Measurements from ENCODE around the gene C1orf210. TPM values are rescaled to one million over a fixed set of nuclear protein-coding genes. Genes with fewer than 3 reads are reported as not detected.

Gene C1orf210
- total and polyA plus RNA-seq, 2 of the 13 experiments (the other 11 are each of a cell fraction or from before 2014, with no cell fraction given) = 0.49 to 5.1 TPM

DNA sequence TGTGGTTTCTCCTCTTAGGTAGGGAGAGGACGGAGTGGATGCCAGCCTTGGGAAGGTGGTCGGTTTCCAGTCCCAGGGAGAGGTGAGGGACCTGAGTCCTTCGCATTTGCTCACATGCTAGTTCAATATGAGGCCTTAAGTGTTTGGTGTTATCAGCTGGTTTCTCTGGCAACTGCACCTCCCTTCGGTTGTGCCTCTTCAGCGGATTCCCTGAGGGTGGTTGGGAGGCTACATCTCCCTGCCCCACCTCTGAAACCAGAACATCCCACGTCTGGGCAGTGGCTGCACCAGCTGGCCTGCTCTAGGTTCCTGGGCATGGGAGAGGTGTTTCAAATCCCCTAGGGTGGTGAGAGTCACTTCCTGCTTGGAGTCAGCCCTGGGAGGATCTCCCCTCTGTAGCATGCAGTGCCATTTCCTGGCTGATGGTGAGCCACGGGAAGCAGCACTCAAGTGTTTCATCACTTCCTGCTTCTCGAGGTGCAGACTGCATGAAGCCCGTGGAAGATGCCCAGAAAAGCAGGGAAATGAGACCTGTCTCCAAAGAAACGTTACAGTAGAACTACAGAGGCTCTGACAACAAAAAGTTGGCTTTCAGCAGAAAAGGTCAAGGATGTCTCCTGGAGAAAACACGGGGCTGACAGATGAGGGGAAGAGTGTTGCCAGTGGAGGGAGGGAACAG lies 11.1 kb downstream of the C1orf210 start:
- H3K4me2 ChIP-seq (ENCODE audit: low read depth, low read length) = no peak overlapping the region
- H3K27me3 ChIP-seq (ENCODE audit: control insufficient read depth in 1 of 2, insufficient read depth in 2 of 2, low read length in 2 of 2) = peaks cover 0 to 3% of the 10 kb centered on the region in 2 experiments; a peak in 1 of 5 replicates
- no peaks in the 10 kb centered on the region for H3K9me3 ChIP-seq (ENCODE audit: low read length)
- H3K27ac ChIP-seq (ENCODE audit: extremely low read length, insufficient read depth, low read length) = no peak overlapping the region
- CTCF ChIA-PET (ENCODE audit: low intra/inter-chr PET ratio, low total read pairs) = no interaction called here
- no peak overlapping the region for H2AFZ ChIP-seq (ENCODE audit: low read length)
- WGBS (ENCODE audit: low lambda C conversion rate) = 49% methylated on average over 7 of the region's 11 CpGs
- ATAC-seq (no peak), DNase-seq (ENCODE audit: low spot score) (no peak), FAIRE-seq (no peak)
- no peaks in the 10 kb centered on the region for H3K36me3 ChIP-seq (replicated peaks in 1 of 2; ENCODE audit: control insufficient read depth in 1 of 2, insufficient read depth in 2 of 2, low read length in 2 of 2)
- H3K79me2 ChIP-seq (ENCODE audit: insufficient read depth, low read length) = no peaks in the 10 kb centered on the region
- no peak overlapping the region for H3K4me3 ChIP-seq (replicated peaks in 1 of 3; ENCODE audit: insufficient read depth in 1 of 3, low read depth in 2 of 3, low read length in 3 of 3)
- peaks cover 75% of the 10 kb centered on the region for H3K4me1 ChIP-seq (ENCODE audit: insufficient read depth, low read length)
- H4K20me1 ChIP-seq (ENCODE audit: insufficient read depth, low read length) = no peaks in the 10 kb centered on the region
- no TSS peak for BruUV-seq (replicated peaks)
- POLR2A ChIA-PET = no interaction called here
- H3K9ac ChIP-seq (ENCODE audit: insufficient read depth, low read depth, low read length) = no peak overlapping the region
- intact Hi-C loops (cut with micrococcal nuclease; ENCODE audit: unreplicated experiment) = no loop called here
- in situ Hi-C loops (cut with HindIII; ENCODE audit: extremely low pct_ligation_motif_present, low pct_unique_long_range_greater_than_20kb) = no loop called here
- TF ChIP-seq, protein P1, sequence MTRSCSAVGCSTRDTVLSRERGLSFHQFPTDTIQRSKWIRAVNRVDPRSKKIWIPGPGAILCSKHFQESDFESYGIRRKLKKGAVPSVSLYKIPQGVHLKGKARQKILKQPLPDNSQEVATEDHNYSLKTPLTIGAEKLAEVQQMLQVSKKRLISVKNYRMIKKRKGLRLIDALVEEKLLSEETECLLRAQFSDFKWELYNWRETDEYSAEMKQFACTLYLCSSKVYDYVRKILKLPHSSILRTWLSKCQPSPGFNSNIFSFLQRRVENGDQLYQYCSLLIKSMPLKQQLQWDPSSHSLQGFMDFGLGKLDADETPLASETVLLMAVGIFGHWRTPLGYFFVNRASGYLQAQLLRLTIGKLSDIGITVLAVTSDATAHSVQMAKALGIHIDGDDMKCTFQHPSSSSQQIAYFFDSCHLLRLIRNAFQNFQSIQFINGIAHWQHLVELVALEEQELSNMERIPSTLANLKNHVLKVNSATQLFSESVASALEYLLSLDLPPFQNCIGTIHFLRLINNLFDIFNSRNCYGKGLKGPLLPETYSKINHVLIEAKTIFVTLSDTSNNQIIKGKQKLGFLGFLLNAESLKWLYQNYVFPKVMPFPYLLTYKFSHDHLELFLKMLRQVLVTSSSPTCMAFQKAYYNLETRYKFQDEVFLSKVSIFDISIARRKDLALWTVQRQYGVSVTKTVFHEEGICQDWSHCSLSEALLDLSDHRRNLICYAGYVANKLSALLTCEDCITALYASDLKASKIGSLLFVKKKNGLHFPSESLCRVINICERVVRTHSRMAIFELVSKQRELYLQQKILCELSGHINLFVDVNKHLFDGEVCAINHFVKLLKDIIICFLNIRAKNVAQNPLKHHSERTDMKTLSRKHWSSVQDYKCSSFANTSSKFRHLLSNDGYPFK (CRISPR knock-in tag; IDR thresholded peaks at IDR 0.05; ENCODE audit: borderline replicate concordance) = no peak
- TF ChIP-seq, protein P2, sequence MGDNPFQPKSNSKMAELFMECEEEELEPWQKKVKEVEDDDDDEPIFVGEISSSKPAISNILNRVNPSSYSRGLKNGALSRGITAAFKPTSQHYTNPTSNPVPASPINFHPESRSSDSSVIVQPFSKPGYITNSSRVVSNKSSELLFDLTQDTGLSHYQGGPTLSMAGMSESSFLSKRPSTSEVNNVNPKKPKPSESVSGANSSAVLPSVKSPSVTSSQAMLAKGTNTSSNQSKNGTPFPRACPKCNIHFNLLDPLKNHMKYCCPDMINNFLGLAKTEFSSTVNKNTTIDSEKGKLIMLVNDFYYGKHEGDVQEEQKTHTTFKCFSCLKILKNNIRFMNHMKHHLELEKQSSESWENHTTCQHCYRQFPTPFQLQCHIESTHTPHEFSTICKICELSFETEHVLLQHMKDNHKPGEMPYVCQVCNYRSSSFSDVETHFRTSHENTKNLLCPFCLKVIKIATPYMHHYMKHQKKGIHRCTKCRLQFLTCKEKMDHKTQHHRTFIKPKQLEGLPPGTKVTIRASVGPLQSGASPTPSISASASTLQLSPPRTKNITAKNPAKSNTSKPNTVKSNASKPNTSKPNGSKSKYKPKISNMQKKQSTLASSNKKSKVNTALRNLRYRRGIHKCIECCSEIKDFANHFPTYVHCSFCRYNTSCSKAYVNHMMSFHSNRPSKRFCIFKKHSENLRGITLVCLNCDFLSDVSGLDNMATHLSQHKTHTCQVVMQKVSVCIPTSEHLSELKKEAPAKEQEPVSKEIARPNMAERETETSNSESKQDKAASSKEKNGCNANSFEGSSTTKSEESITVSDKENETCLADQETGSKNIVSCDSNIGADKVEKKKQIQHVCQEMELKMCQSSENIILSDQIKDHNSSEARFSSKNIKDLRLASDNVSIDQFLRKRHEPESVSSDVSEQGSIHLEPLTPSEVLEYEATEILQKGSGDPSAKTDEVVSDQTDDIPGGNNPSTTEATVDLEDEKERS (CRISPR knock-in tag; IDR thresholded peaks at IDR 0.05) = no peak
- TF ChIP-seq GABPA (IDR thresholded peaks at IDR 0.05; ENCODE audit: low read depth, low read length) = peak; percentile 42; the same call in 1 of the 2 replicates
- TF ChIP-seq GABPA (CRISPR knock-in tag; IDR thresholded peaks at IDR 0.05; ENCODE audit: low read depth) = peak; percentile 79
- no peak for TF ChIP-seq ZNF605 (CRISPR knock-in tag; IDR thresholded peaks at IDR 0.05)
- TF ChIP-seq PAWR (CRISPR knock-in tag; IDR thresholded peaks at IDR 0.05; ENCODE audit: borderline replicate concordance) = no peak
- TF ChIP-seq, protein P3, sequence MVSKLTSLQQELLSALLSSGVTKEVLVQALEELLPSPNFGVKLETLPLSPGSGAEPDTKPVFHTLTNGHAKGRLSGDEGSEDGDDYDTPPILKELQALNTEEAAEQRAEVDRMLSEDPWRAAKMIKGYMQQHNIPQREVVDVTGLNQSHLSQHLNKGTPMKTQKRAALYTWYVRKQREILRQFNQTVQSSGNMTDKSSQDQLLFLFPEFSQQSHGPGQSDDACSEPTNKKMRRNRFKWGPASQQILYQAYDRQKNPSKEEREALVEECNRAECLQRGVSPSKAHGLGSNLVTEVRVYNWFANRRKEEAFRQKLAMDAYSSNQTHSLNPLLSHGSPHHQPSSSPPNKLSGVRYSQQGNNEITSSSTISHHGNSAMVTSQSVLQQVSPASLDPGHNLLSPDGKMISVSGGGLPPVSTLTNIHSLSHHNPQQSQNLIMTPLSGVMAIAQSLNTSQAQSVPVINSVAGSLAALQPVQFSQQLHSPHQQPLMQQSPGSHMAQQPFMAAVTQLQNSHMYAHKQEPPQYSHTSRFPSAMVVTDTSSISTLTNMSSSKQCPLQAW (CRISPR knock-in tag; IDR thresholded peaks at IDR 0.05) = no peak
- TF ChIP-seq ZFYVE20 (CRISPR knock-in tag; IDR thresholded peaks at IDR 0.05; ENCODE audit: borderline replicate concordance, low read depth) = no peak
- TF ChIP-seq HNRNPL (IDR thresholded peaks at IDR 0.05; ENCODE audit: low read depth, low read length) = no peak
- TF ChIP-seq ZNF570 (CRISPR knock-in tag; IDR thresholded peaks at IDR 0.05; ENCODE audit: borderline replicate concordance) = no peak
- TF ChIP-seq, protein P4, sequence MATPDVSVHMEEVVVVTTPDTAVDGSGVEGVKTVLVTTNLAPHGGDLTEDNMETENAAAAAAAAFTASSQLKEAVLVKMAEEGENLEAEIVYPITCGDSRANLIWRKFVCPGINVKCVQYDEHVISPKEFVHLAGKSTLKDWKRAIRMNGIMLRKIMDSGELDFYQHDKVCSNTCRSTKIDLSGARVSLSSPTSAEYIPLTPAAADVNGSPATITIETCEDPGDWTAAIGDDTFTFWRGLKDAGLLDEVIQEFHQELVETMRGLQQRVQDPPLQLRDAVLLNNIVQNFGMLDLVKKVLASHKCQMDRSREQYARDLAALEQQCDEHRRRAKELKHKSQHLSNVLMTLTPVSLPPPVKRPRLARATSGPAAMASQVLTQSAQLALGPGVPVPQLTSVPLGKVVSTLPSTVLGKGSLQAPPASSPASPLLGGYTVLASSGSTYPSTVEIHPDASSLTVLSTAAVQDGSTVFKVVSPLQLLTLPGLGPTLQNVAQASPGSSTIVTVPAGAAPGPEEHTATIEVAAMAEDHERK (CRISPR knock-in tag; IDR thresholded peaks at IDR 0.05; ENCODE audit: low read depth) = no peak
- no peak for TF ChIP-seq ZNF101 (CRISPR knock-in tag; IDR thresholded peaks at IDR 0.05; ENCODE audit: borderline replicate concordance, low read depth)
